Measurements from ENCODE around the gene DNPEP. TPM values are rescaled to one million over a fixed set of nuclear protein-coding genes. Genes with fewer than 3 reads are reported as not detected.

The DNPEP gene
- total and polyA plus RNA-seq, 2 donors (not counting 1 experiment from before 2014, with no cell fraction given): 82.6 to 91.7 TPM

- no peak overlapping the region for H3K27ac ChIP-seq (ENCODE audit: low read length in 2 of 2)
- H3K36me3 ChIP-seq (replicated peaks in 1 of 2; ENCODE audit: control extremely low read depth in 1 of 2, control insufficient read depth in 1 of 2, extremely low read depth in 1 of 2, insufficient read depth in 2 of 2, low read length in 1 of 2): no peaks in the 10 kb centered on the region
- 94% methylated on average over 5 of the region's 8 CpGs for WGBS (ENCODE audit: insufficient coverage)
- H3K79me2 ChIP-seq (ENCODE audit: control insufficient read depth, insufficient read depth, low read length): no peaks in the 10 kb centered on the region
- peaks cover 0 to 26% (median 3%) of the 10 kb centered on the region in 4 experiments for H3K27me3 ChIP-seq (replicated peaks in 1 of 4; ENCODE audit: control extremely low read depth in 1 of 4, control insufficient read depth in 3 of 4, insufficient read depth in 4 of 4, low read length in 3 of 4)
- no peak for ATAC-seq (ENCODE audit: low read depth)
- TF ChIP-seq CTCF (IDR thresholded peaks at IDR 0.05) (no peak), EZH2 (IDR thresholded peaks at IDR 0.05; ENCODE audit: borderline replicate concordance, insufficient read depth, low read depth, low read length, poor library complexity, severe bottlenecking) (no peak)
- Mint-ChIP-seq H3K4me3 (no peak overlapping the region), H3K9me3 (ENCODE audit: insufficient read depth) (no peaks in the 10 kb centered on the region), H3K4me1 (peaks cover 1% of the 10 kb centered on the region), H3K27me3 (peaks cover 45% of the 10 kb centered on the region), H3K27ac (no peak overlapping the region)
- no peak overlapping the region for H2AFZ ChIP-seq (ENCODE audit: insufficient read depth, low read depth, low read length, poor library complexity, severe bottlenecking)
- H3K9ac ChIP-seq (ENCODE audit: low read length): no peak overlapping the region
- POLR2A ChIA-PET: interaction anchor here (0.6 kb wide), 1 partner anchor 53 kb away, joined by 5 read pairs; no protein-coding TSS in a partner anchor
- H3K4me1 ChIP-seq (ENCODE audit: control insufficient read depth in 2 of 2, insufficient read depth in 2 of 2, low read length in 2 of 2): no peaks in the 10 kb centered on the region
- intact Hi-C loops (cut with micrococcal nuclease): no loop called here
- H3K4me2 ChIP-seq (replicated peaks; ENCODE audit: low read depth, low read length, poor library complexity, severe bottlenecking): no peak overlapping the region
- CTCF ChIA-PET: no interaction called here
- DNase-seq: no peak
- H4K20me1 ChIP-seq (ENCODE audit: control insufficient read depth, insufficient read depth, low read length, poor library complexity, severe bottlenecking): no peaks in the 10 kb centered on the region
- H3K9me3 ChIP-seq (ENCODE audit: control extremely low read depth in 1 of 3, control insufficient read depth in 2 of 3, insufficient read depth in 1 of 3, low read length in 2 of 3): no peaks in the 10 kb centered on the region
- no peak overlapping the region for H3K4me3 ChIP-seq (ENCODE audit: control extremely low read depth in 1 of 5, extremely low read depth in 1 of 5, insufficient read depth in 1 of 5, low read depth in 2 of 5, low read length in 4 of 5)
Measured at GRCh38 chr2:219422952-219423534, 35.3 kb upstream of the DNPEP start.

GRCh38 chr2:219421323-219421722 is 33.6 kb upstream of the DNPEP start:
- H3K4me1 Mint-ChIP-seq: peaks cover 1% of the 10 kb centered on the region
- DNase-seq (no peak), ATAC-seq (ENCODE audit: low read depth) (no peak)
- Histone ChIP-seq H3K9ac (ENCODE audit: low read length) (no peak overlapping the region), H3K79me2 (ENCODE audit: control insufficient read depth, insufficient read depth, low read length) (no peaks in the 10 kb centered on the region), H3K9me3 (ENCODE audit: control extremely low read depth in 1 of 3, control insufficient read depth in 2 of 3, insufficient read depth in 1 of 3, low read length in 2 of 3) (no peaks in the 10 kb centered on the region), H3K27ac (ENCODE audit: low read length in 2 of 2) (no peak overlapping the region), H2AFZ (ENCODE audit: insufficient read depth, low read depth, low read length, poor library complexity, severe bottlenecking) (no peak overlapping the region), H4K20me1 (ENCODE audit: control insufficient read depth, insufficient read depth, low read length, poor library complexity, severe bottlenecking) (no peaks in the 10 kb centered on the region), H3K27me3 (replicated peaks in 1 of 4; ENCODE audit: control extremely low read depth in 1 of 4, control insufficient read depth in 3 of 4, insufficient read depth in 4 of 4, low read length in 3 of 4) (peaks cover 0 to 37% (median 3%) of the 10 kb centered on the region in 4 experiments), H3K36me3 (replicated peaks in 1 of 2; ENCODE audit: control extremely low read depth in 1 of 2, control insufficient read depth in 1 of 2, extremely low read depth in 1 of 2, insufficient read depth in 2 of 2, low read length in 1 of 2) (no peaks in the 10 kb centered on the region), H3K4me2 (replicated peaks; ENCODE audit: low read depth, low read length, poor library complexity, severe bottlenecking) (no peak overlapping the region), H3K4me3 (ENCODE audit: control extremely low read depth in 1 of 5, extremely low read depth in 1 of 5, insufficient read depth in 1 of 5, low read depth in 2 of 5, low read length in 4 of 5) (no peak overlapping the region), H3K4me1 (ENCODE audit: control insufficient read depth in 2 of 2, insufficient read depth in 2 of 2, low read length in 2 of 2) (no peaks in the 10 kb centered on the region)
- H3K27ac Mint-ChIP-seq: no peak overlapping the region
- CTCF ChIA-PET: no interaction called here
- H3K9me3 Mint-ChIP-seq (ENCODE audit: insufficient read depth): no peaks in the 10 kb centered on the region
- 87% methylated on average over 15 of the region's 17 CpGs for WGBS (ENCODE audit: insufficient coverage)
- no peak overlapping the region for H3K4me3 Mint-ChIP-seq
- TF ChIP-seq CTCF (IDR thresholded peaks at IDR 0.05): no peak
- TF ChIP-seq EZH2 (IDR thresholded peaks at IDR 0.05; ENCODE audit: borderline replicate concordance, insufficient read depth, low read depth, low read length, poor library complexity, severe bottlenecking): no peak
- POLR2A ChIA-PET: no interaction called here
- H3K27me3 Mint-ChIP-seq: peaks cover 44% of the 10 kb centered on the region
- intact Hi-C loops (cut with micrococcal nuclease): no loop called here

All from B cell (primary cell).